Liver (tissue), 9 donors: Measurements from ENCODE around the gene HMSD. TPM values are rescaled to one million over a fixed set of nuclear protein-coding genes. Genes with fewer than 3 reads are reported as not detected.

Experiments
- DNase-seq: peaks from one replicate; pipeline ENCODE4 v3.0.0-alpha.2; 2017; ENCODE audit warnings: low spot score
- H3K27ac ChIP-seq, 2 donors: one replicate each; pipeline ENCODE4 v1.7.0; 2013; ENCODE audit warnings: inconsistent platforms in 2 of 2, low read length in 2 of 2, control low read depth in 1 of 2, low read depth in 1 of 2, mild to moderate bottlenecking in 1 of 2
- H3K27me3 ChIP-seq, 4 donors: one replicate each; pipeline versions ENCODE4 v1.6.1 to v1.7.0; 2013; ENCODE audit warnings: low read length in 3 of 4, inconsistent platforms in 1 of 4, mild to moderate bottlenecking in 1 of 4, moderate library complexity in 1 of 4; ENCODE audit not compliant: control insufficient read depth in 4 of 4, insufficient read depth in 4 of 4
- H3K36me3 ChIP-seq, 4 donors: one replicate each; pipeline versions ENCODE4 v1.6.1 to v1.7.0; 2013; ENCODE audit warnings: low read length in 3 of 4, mild to moderate bottlenecking in 3 of 4, low read depth in 1 of 4, moderate library complexity in 1 of 4; ENCODE audit not compliant: control insufficient read depth in 4 of 4, insufficient read depth in 3 of 4
- H3K4me1 ChIP-seq, 4 donors: one replicate each; pipeline versions ENCODE4 v1.6.1 to v1.7.0; 2013; ENCODE audit warnings: low read length in 3 of 4, mild to moderate bottlenecking in 3 of 4, moderate library complexity in 1 of 4; ENCODE audit not compliant: control insufficient read depth in 4 of 4, insufficient read depth in 4 of 4
- H3K4me3 ChIP-seq, 3 donors: one replicate each; pipeline versions ENCODE4 v1.6.1 to v1.7.0; 2013; ENCODE audit warnings: low read length in 3 of 3, control low read depth in 1 of 3, low read depth in 1 of 3, mild to moderate bottlenecking in 1 of 3
- H3K9ac ChIP-seq, 2 donors: one replicate each; pipeline ENCODE4 v1.7.0; 2013; ENCODE audit warnings: low read length in 2 of 2, mild to moderate bottlenecking in 2 of 2, moderate library complexity in 2 of 2, control low read depth in 1 of 2, low read depth in 1 of 2
- H3K9me3 ChIP-seq, 4 donors: one replicate each; pipeline versions ENCODE4 v1.6.1 to v1.7.0; 2013; ENCODE audit warnings: low read length in 3 of 4; ENCODE audit not compliant: control insufficient read depth in 4 of 4
- EGR1 ChIP-seq, 2 donors: IDR thresholded peaks; 2 replicates each; pipeline ENCODE4 v1.6.1; 2016 to 2018; ENCODE audit warnings: antibody characterized with exemption in 2 of 2, low read depth in 2 of 2
- FOXA1 ChIP-seq: IDR thresholded peaks from 2 replicates; pipeline ENCODE4 v1.6.1; 2016; ENCODE audit warnings: antibody characterized with exemption
- FOXA2 ChIP-seq: IDR thresholded peaks from 2 replicates; pipeline ENCODE4 v1.6.1; 2016; ENCODE audit warnings: antibody characterized with exemption
- GABPA ChIP-seq, 2 donors: IDR thresholded peaks in 1 of 2; conservative IDR thresholded peaks in 1 of 2; 2 replicates each; pipeline ENCODE4 v1.6.1; 2016; ENCODE audit warnings: antibody characterized with exemption in 2 of 2, mild to moderate bottlenecking in 1 of 2, moderate library complexity in 1 of 2
- HNF4A ChIP-seq, 2 donors: conservative IDR thresholded peaks; 2 replicates each; pipeline ENCODE4 v1.6.1; 2016; ENCODE audit warnings: antibody characterized with exemption in 2 of 2, mild to moderate bottlenecking in 2 of 2
- HNF4G ChIP-seq: IDR thresholded peaks from 2 replicates; pipeline ENCODE4 v1.6.1; 2016; ENCODE audit warnings: antibody characterized with exemption
- NR2F2 ChIP-seq: IDR thresholded peaks from 2 replicates; pipeline ENCODE4 v1.6.1; 2016; ENCODE audit warnings: antibody characterized with exemption
- RAD21 ChIP-seq, 2 donors: IDR thresholded peaks; 2 replicates each; pipeline ENCODE4 v1.6.1; 2016; ENCODE audit warnings: antibody characterized with exemption in 2 of 2, mild to moderate bottlenecking in 2 of 2
- RXRA ChIP-seq, 2 donors: IDR thresholded peaks; 2 replicates each; pipeline ENCODE4 v1.6.1; 2017 to 2018; ENCODE audit warnings: antibody characterized with exemption in 2 of 2, mild to moderate bottlenecking in 1 of 2
- SP1 ChIP-seq: IDR thresholded peaks from 2 replicates; pipeline ENCODE4 v1.6.1; 2018; ENCODE audit warnings: antibody characterized with exemption, mild to moderate bottlenecking
- TAF1 ChIP-seq: conservative IDR thresholded peaks from 2 replicates; pipeline ENCODE4 v1.6.1; 2016; ENCODE audit warnings: antibody characterized with exemption, mild to moderate bottlenecking
- YY1 ChIP-seq: IDR thresholded peaks from 2 replicates; pipeline ENCODE4 v1.6.1; 2016; ENCODE audit warnings: antibody characterized with exemption, mild to moderate bottlenecking
- WGBS: extraction: QIAGEN DNeasy Blood & Tissue Kit; methylation state at CpG from one replicate; pipeline ENCODE4 v1.1.7; 2013; 5-methylcytosine and 5-hydroxymethylcytosine counted together
- polyA plus RNA-seq, 2 donors: library from polyadenylated mRNA; stranded (reverse) in 1 of 2; unstranded in 1 of 2; fragments of 200-250 nt in 1 of 2; fragments of >200 nt in 1 of 2; fragmentation: Nextera tagmentation in 1 of 2; extraction: Ambion mirVana in 1 of 2; gene quantifications; one replicate each; pipeline versions ENCODE4 v1.2.1 to v1.2.3, GENCODE V29; 2013 to 2015
- total RNA-seq, 2 donors: library from RNA; depleted of rRNA; stranded (reverse); fragments of >200 nt; gene quantifications; one replicate each; pipeline ENCODE4 v1.2.3, GENCODE V29; 2014
- TF ChIP-seq, protein P1 (sequence below): IDR thresholded peaks from 2 replicates; pipeline ENCODE4 v1.6.1; 2016; ENCODE audit warnings: antibody characterized with exemption
- TF ChIP-seq, protein P2 (sequence below): IDR thresholded peaks from 2 replicates; pipeline ENCODE4 v1.6.1; 2016; ENCODE audit warnings: antibody characterized with exemption
- TF ChIP-seq, protein P3 (sequence below): IDR thresholded peaks from 2 replicates; pipeline ENCODE4 v1.6.1; 2016; ENCODE audit warnings: antibody characterized with exemption, mild to moderate bottlenecking
- TF ChIP-seq, protein P4 (sequence below): IDR thresholded peaks from 2 replicates; pipeline ENCODE4 v1.6.1; 2016; ENCODE audit warnings: antibody characterized with exemption
- TF ChIP-seq, protein P5 (sequence below): fragments of 150-350 bp; IDR thresholded peaks from 2 replicates; pipeline ENCODE4 v1.5.1; 2017; ENCODE audit warnings: improper control_type of control experiment, low read depth, low read length; ENCODE audit not compliant: missing input control
- donor health status: healthy.
- donor health status: healthy.
- donor health status: healthy.
- donor health status: healthy.
- donor health status: healthy.

HMSD gene
- total and polyA plus RNA-seq, 4 donors, result 0.13 to 0.28 (median 0.14) TPM; not detected in 1

DNA sequence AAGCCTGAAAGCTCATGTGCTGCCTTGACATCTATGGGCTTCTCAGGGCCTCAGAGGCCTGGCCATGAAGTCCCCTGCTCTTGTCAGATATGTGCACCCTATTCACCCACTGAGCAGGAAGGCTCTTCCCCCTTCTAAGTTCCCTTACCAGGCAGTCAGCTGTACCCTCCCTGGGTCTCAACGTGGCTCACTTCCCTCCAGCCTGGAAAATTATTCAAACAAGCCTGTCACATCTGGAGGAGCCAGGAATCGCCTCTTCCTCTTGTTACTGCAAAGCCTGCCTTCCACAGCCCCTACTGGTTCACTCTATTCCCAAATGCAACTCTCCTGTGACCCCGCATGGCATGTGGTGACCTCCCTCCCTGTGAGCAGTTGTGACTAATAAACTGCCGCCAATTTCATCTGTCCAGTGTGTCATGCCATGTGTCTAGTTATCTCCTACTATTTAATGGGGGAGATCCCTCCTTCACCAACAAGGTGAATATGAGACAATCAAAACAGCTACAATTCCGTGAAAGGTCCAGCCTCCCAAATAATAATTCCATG, 12.4 kb downstream of the HMSD start:
- DNase-seq, result no peak
- TF ChIP-seq HNF4G (no peak), HNF4A (conservative IDR thresholded peaks at IDR 0.05) (no peak), TAF1 (no peak), FOXA2 (no peak), RXRA (IDR thresholded peaks at IDR 0.05) (no peak), FOXA1 (no peak), NR2F2 (no peak), GABPA (IDR thresholded peaks at IDR 0.05 in 1 of 2, conservative IDR thresholded peaks at IDR 0.05 in 1 of 2) (no peak), SP1 (no peak), YY1 (no peak), EGR1 (IDR thresholded peaks at IDR 0.05; ENCODE audit: low read depth in 2 of 2) (no peak), RAD21 (IDR thresholded peaks at IDR 0.05) (no peak)
- TF ChIP-seq, protein P1, sequence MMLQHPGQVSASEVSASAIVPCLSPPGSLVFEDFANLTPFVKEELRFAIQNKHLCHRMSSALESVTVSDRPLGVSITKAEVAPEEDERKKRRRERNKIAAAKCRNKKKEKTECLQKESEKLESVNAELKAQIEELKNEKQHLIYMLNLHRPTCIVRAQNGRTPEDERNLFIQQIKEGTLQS, result no peak
- TF ChIP-seq, protein P2, sequence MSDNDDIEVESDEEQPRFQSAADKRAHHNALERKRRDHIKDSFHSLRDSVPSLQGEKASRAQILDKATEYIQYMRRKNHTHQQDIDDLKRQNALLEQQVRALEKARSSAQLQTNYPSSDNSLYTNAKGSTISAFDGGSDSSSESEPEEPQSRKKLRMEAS, result no peak
- TF ChIP-seq, protein P3, sequence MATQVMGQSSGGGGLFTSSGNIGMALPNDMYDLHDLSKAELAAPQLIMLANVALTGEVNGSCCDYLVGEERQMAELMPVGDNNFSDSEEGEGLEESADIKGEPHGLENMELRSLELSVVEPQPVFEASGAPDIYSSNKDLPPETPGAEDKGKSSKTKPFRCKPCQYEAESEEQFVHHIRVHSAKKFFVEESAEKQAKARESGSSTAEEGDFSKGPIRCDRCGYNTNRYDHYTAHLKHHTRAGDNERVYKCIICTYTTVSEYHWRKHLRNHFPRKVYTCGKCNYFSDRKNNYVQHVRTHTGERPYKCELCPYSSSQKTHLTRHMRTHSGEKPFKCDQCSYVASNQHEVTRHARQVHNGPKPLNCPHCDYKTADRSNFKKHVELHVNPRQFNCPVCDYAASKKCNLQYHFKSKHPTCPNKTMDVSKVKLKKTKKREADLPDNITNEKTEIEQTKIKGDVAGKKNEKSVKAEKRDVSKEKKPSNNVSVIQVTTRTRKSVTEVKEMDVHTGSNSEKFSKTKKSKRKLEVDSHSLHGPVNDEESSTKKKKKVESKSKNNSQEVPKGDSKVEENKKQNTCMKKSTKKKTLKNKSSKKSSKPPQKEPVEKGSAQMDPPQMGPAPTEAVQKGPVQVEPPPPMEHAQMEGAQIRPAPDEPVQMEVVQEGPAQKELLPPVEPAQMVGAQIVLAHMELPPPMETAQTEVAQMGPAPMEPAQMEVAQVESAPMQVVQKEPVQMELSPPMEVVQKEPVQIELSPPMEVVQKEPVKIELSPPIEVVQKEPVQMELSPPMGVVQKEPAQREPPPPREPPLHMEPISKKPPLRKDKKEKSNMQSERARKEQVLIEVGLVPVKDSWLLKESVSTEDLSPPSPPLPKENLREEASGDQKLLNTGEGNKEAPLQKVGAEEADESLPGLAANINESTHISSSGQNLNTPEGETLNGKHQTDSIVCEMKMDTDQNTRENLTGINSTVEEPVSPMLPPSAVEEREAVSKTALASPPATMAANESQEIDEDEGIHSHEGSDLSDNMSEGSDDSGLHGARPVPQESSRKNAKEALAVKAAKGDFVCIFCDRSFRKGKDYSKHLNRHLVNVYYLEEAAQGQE, result no peak
- TF ChIP-seq, protein P4, sequence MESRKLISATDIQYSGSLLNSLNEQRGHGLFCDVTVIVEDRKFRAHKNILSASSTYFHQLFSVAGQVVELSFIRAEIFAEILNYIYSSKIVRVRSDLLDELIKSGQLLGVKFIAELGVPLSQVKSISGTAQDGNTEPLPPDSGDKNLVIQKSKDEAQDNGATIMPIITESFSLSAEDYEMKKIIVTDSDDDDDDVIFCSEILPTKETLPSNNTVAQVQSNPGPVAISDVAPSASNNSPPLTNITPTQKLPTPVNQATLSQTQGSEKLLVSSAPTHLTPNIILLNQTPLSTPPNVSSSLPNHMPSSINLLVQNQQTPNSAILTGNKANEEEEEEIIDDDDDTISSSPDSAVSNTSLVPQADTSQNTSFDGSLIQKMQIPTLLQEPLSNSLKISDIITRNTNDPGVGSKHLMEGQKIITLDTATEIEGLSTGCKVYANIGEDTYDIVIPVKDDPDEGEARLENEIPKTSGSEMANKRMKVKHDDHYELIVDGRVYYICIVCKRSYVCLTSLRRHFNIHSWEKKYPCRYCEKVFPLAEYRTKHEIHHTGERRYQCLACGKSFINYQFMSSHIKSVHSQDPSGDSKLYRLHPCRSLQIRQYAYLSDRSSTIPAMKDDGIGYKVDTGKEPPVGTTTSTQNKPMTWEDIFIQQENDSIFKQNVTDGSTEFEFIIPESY, result no peak
- TF ChIP-seq, protein P5, sequence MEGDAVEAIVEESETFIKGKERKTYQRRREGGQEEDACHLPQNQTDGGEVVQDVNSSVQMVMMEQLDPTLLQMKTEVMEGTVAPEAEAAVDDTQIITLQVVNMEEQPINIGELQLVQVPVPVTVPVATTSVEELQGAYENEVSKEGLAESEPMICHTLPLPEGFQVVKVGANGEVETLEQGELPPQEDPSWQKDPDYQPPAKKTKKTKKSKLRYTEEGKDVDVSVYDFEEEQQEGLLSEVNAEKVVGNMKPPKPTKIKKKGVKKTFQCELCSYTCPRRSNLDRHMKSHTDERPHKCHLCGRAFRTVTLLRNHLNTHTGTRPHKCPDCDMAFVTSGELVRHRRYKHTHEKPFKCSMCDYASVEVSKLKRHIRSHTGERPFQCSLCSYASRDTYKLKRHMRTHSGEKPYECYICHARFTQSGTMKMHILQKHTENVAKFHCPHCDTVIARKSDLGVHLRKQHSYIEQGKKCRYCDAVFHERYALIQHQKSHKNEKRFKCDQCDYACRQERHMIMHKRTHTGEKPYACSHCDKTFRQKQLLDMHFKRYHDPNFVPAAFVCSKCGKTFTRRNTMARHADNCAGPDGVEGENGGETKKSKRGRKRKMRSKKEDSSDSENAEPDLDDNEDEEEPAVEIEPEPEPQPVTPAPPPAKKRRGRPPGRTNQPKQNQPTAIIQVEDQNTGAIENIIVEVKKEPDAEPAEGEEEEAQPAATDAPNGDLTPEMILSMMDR, result no peak
- no peaks in the 10 kb centered on the region for H3K9me3 ChIP-seq
- no peak overlapping the region for H3K4me3 ChIP-seq
- WGBS, result 78% methylated on average over 5 of the region's 5 CpGs
- H3K9ac ChIP-seq, result no peak overlapping the region
- no peaks in the 10 kb centered on the region for H3K36me3 ChIP-seq
- no peaks in the 10 kb centered on the region for H3K27me3 ChIP-seq
- peaks cover 7 to 23% (median 18%) of the 10 kb centered on the region in 4 donors for H3K4me1 ChIP-seq
- no peak overlapping the region for H3K27ac ChIP-seq
